ENCODE results near the gene NLRP1.

GRCh38 chr17:5552841-5553240 is 31.5 kb downstream of the NLRP1 start:
- no peak for TF ChIP-seq POLR2AphosphoS5 (IDR thresholded peaks at IDR 0.05; ENCODE audit: borderline replicate concordance, low read depth, low read length)
- no peak for TF ChIP-seq EZH2 (IDR thresholded peaks at IDR 0.05)
